Thyroid gland (tissue), 4 donors: ENCODE data around the gene RMI1.

Experiments used
- POLR2A ChIP-seq, 2 donors: fragments of 450-650 bp; IDR thresholded peaks; one replicate each; pipeline ENCODE4 v1.6.1; 2017; ENCODE audit warnings: antibody characterized with exemption in 2 of 2, mild to moderate bottlenecking in 2 of 2, moderate library complexity in 1 of 2
- TF ChIP-seq, protein P1 (sequence below), 6 experiments: fragments of 200-600 bp in 3 of 6; fragments of 450-650 bp in 3 of 6; sonication (generic) in 3 of 6; IDR thresholded peaks; one replicate each; pipeline ENCODE4 v1.5.1; 2016 to 2019; ENCODE audit warnings: antibody characterized with exemption in 6 of 6, mild to moderate bottlenecking in 2 of 6, inconsistent platforms in 1 of 6, moderate library complexity in 1 of 6

DNA sequence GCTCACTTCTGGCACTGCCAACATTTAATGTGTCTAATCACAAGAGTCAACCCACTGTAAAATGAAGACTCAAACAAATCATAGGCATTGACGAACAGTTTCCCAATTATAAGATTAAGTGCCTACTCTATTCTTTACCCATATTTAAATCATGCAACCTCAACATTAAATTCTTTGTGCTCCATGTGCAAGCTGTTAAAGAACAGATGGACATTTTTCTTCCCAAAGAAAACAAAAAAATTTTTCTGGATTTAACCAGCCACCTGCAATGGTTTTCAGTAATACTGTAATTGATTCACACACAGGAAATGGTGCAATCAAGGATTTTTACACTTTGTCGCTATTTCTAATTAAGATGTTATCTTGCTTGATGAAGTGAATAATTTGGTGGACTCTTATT, 4.2 kb upstream of the RMI1 start:
- TF ChIP-seq POLR2A (IDR thresholded peaks at IDR 0.05): no peak
- TF ChIP-seq, protein P1, sequence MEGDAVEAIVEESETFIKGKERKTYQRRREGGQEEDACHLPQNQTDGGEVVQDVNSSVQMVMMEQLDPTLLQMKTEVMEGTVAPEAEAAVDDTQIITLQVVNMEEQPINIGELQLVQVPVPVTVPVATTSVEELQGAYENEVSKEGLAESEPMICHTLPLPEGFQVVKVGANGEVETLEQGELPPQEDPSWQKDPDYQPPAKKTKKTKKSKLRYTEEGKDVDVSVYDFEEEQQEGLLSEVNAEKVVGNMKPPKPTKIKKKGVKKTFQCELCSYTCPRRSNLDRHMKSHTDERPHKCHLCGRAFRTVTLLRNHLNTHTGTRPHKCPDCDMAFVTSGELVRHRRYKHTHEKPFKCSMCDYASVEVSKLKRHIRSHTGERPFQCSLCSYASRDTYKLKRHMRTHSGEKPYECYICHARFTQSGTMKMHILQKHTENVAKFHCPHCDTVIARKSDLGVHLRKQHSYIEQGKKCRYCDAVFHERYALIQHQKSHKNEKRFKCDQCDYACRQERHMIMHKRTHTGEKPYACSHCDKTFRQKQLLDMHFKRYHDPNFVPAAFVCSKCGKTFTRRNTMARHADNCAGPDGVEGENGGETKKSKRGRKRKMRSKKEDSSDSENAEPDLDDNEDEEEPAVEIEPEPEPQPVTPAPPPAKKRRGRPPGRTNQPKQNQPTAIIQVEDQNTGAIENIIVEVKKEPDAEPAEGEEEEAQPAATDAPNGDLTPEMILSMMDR (IDR thresholded peaks at IDR 0.05): no peak
